Mammary epithelial cell (primary cell): ENCODE data around the gene NUP98.

Experiments
- CTCF ChIP-seq, 2 donors: IDR thresholded peaks in 1 of 2; conservative IDR thresholded peaks in 1 of 2; 2 replicates each; pipeline ENCODE4 v1.5.1; 2011 to 2012; ENCODE audit warnings: inconsistent platforms in 2 of 2, low read length in 2 of 2, mild to moderate bottlenecking in 2 of 2, control low read depth in 1 of 2, low read depth in 1 of 2; ENCODE audit not compliant: insufficient read depth in 1 of 2; ENCODE audit errors: extremely low read depth in 1 of 2
- EZH2 ChIP-seq: IDR thresholded peaks from 2 replicates; pipeline ENCODE4 v1.6.1; 2012; ENCODE audit warnings: low read length, inconsistent platforms, borderline replicate concordance

GRCh38 chr11:3737386-3737933, 59.9 kb downstream of the NUP98 start:
- TF ChIP-seq CTCF (conservative IDR thresholded peaks at IDR 0.05 in 1 of 2, IDR thresholded peaks at IDR 0.05 in 1 of 2; ENCODE audit: extremely low read depth in 1 of 2, insufficient read depth in 1 of 2, low read depth in 1 of 2, low read length in 2 of 2) (no peak), EZH2 (no peak)
